GM12878 (cell line): ENCODE data around the gene LLPH.

ENCODE experiments used
- CBX3 ChIP-seq: fragments of 200-600 bp; sonication (generic); IDR thresholded peaks from 2 replicates; pipeline ENCODE4 v1.6.1; 2016; ENCODE audit warnings: low read depth, borderline replicate concordance
- CHD2 ChIP-seq: IDR thresholded peaks from 2 replicates; pipeline ENCODE4 v1.6.1; 2011; ENCODE audit warnings: low read depth, low read length, improper control_type of control experiment, borderline replicate concordance
- CTCF ChIP-seq, 3 experiments: IDR thresholded peaks in 2 of 3; conservative IDR thresholded peaks in 1 of 3; 2 replicates each; pipeline ENCODE4 v1.5.1; 2011; ENCODE audit warnings: low read depth in 3 of 3, low read length in 3 of 3, mild to moderate bottlenecking in 3 of 3, control low read depth in 2 of 3, moderate library complexity in 2 of 3, inconsistent platforms in 1 of 3, mixed read lengths in 1 of 3; ENCODE audit not compliant: control insufficient read depth in 2 of 3, insufficient read depth in 1 of 3; ENCODE audit errors: extremely low read depth in 1 of 3
- ELK1 ChIP-seq: IDR thresholded peaks from 2 replicates; pipeline ENCODE4 v1.6.1; 2012; ENCODE audit warnings: low read depth, low read length, improper control_type of control experiment
- EZH2 ChIP-seq: IDR thresholded peaks from 2 replicates; pipeline ENCODE4 v1.6.1; 2012; ENCODE audit warnings: low read depth, mild to moderate bottlenecking, control low read depth, inconsistent platforms, low read length, borderline replicate concordance; ENCODE audit not compliant: control insufficient read depth
- HDGF ChIP-seq: fragments of 450-650 bp; IDR thresholded peaks from 2 replicates; pipeline ENCODE4 v1.6.1; 2016; ENCODE audit warnings: antibody characterized with exemption
- JUNB ChIP-seq: IDR thresholded peaks from 2 replicates; pipeline ENCODE4 v1.6.1; 2016; ENCODE audit warnings: antibody characterized with exemption, mild to moderate bottlenecking
- POLR2AphosphoS5 ChIP-seq: IDR thresholded peaks from 2 replicates; pipeline ENCODE4 v1.6.1; 2011; ENCODE audit warnings: mild to moderate bottlenecking, low read length, inconsistent platforms
- SMC3 ChIP-seq: IDR thresholded peaks from 2 replicates; pipeline ENCODE4 v1.6.1; 2011; ENCODE audit warnings: low read length, improper control_type of control experiment, borderline replicate concordance
- SRF ChIP-seq, 2 experiments: IDR thresholded peaks; 2 replicates each; pipeline ENCODE4 v1.6.1; 2011; ENCODE audit warnings: low read depth in 2 of 2, low read length in 2 of 2, mild to moderate bottlenecking in 1 of 2, moderate library complexity in 1 of 2
- ZNF207 ChIP-seq: fragments of 450-650 bp; IDR thresholded peaks from 2 replicates; pipeline ENCODE4 v1.6.1; 2014; ENCODE audit warnings: antibody characterized with exemption, mild to moderate bottlenecking, borderline replicate concordance

GRCh38 chr12:66119229-66119869 is 11.2 kb downstream of the LLPH start:
- TF ChIP-seq CTCF (IDR thresholded peaks at IDR 0.05 in 2 of 3, conservative IDR thresholded peaks at IDR 0.05 in 1 of 3; ENCODE audit: control insufficient read depth in 2 of 3, extremely low read depth in 1 of 3, insufficient read depth in 1 of 3, low read depth in 3 of 3, low read length in 3 of 3) (no peak), ZNF207 (no peak), HDGF (no peak), JUNB (no peak), ELK1 (no peak), EZH2 (no peak), CHD2 (no peak), CBX3 (no peak), POLR2AphosphoS5 (no peak), SRF (IDR thresholded peaks at IDR 0.05; ENCODE audit: low read depth in 2 of 2, low read length in 2 of 2) (no peak), SMC3 (no peak)
